Measurements from ENCODE around the gene ALDH3A1.

DNA sequence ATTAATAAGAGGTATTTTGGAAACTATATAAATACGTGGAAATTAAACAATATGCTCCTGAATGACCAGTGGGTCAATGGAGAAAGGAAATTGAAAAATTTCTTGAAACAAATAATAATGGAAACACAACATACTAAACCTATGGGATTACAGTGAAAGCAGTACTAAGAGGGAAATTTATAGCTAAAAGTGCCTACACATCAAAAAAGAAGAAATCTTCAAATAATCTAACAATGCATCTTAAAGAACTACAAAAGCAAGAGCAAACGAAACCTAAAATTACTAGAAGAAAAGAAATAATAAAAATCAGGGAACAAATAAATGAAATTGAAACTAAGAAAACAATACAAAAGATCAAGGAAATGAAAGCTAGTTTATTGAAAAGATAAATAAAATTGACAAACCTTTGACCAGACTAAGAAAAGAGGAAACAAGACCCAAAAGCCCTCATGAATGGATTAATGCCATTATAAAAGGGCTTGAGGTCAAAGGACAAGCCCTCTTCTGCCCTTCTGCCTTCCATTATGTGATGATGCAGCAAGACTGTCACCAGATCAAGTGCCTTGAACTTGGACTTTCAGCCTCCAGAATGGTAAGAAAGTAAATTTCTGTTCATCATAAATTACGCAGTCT, 43.9 kb upstream of the ALDH3A1 start:
- TF ChIP-seq, protein P1, sequence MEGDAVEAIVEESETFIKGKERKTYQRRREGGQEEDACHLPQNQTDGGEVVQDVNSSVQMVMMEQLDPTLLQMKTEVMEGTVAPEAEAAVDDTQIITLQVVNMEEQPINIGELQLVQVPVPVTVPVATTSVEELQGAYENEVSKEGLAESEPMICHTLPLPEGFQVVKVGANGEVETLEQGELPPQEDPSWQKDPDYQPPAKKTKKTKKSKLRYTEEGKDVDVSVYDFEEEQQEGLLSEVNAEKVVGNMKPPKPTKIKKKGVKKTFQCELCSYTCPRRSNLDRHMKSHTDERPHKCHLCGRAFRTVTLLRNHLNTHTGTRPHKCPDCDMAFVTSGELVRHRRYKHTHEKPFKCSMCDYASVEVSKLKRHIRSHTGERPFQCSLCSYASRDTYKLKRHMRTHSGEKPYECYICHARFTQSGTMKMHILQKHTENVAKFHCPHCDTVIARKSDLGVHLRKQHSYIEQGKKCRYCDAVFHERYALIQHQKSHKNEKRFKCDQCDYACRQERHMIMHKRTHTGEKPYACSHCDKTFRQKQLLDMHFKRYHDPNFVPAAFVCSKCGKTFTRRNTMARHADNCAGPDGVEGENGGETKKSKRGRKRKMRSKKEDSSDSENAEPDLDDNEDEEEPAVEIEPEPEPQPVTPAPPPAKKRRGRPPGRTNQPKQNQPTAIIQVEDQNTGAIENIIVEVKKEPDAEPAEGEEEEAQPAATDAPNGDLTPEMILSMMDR (IDR thresholded peaks at IDR 0.05) = no peak
- no peak for TF ChIP-seq POLR2A (IDR thresholded peaks at IDR 0.05)
